ENCODE measurements around the gene ATP5MC2. TPM values are rescaled to one million over a fixed set of nuclear protein-coding genes. Genes with fewer than 3 reads are reported as not detected.

The ATP5MC2 gene
- total RNA-seq, 1 experiment from 2014 or later, result 322 TPM

- intact Hi-C loops (cut with micrococcal nuclease), result no loop called here
- Histone ChIP-seq H3K4me2 (ENCODE audit: low read length) (peak overlapping the region; percentile 80), H3K9ac (ENCODE audit: low read length) (peak overlapping the region; percentile 0; the same call in 1 of the 2 replicates), H3K4me1 (ENCODE audit: insufficient read depth, low read length) (peaks cover 8% of the 10 kb centered on the region; the same call in 1 of the 2 replicates), H3F3A (ENCODE audit: low read length, unreplicated experiment) (no peaks in the 10 kb centered on the region), H2AFZ (ENCODE audit: low read length) (peak overlapping the region; percentile 43; the same call in 1 of the 2 replicates), H3K27me3 (ENCODE audit: low read length) (no peaks in the 10 kb centered on the region), H3K36me3 (ENCODE audit: low read depth, low read length) (peaks cover 8% of the 10 kb centered on the region; the same call in 1 of the 2 replicates), H3K4me3 (ENCODE audit: low read length) (peak overlapping the region; percentile 52), H3K27ac (ENCODE audit: low read length) (no peak overlapping the region), H3K79me2 (ENCODE audit: low read length) (peaks cover 69% of the 10 kb centered on the region), H4K20me1 (ENCODE audit: low read length) (no peaks in the 10 kb centered on the region), H3K9me2 (replicated peaks; ENCODE audit: low read length) (no peaks in the 10 kb centered on the region), H3K9me3 (ENCODE audit: low read length) (no peaks in the 10 kb centered on the region)
- BruUV-seq (replicated peaks), result no TSS peak
- POLR2A ChIA-PET (ENCODE audit: unreplicated experiment), result no interaction called here
- ATAC-seq, result no peak
- TF ChIP-seq EZH2phosphoT487 (IDR thresholded peaks at IDR 0.05; ENCODE audit: borderline replicate concordance, low read length) (no peak), CTCF (conservative IDR thresholded peaks at IDR 0.05; ENCODE audit: low read depth, low read length) (no peak), EZH2 (IDR thresholded peaks at IDR 0.05; ENCODE audit: low read length, unreplicated experiment) (no peak)
- CTCF ChIA-PET, result no interaction called here
- DNase-seq, result no peak
Observed at GRCh38 chr12:53618275-53618674, 57.6 kb downstream of the ATP5MC2 start.

- CTCF ChIA-PET, result no interaction called here
- Histone ChIP-seq H3K36me3 (ENCODE audit: low read depth, low read length) (peaks cover 8% of the 10 kb centered on the region; the same call in 1 of the 2 replicates), H3F3A (ENCODE audit: low read length, unreplicated experiment) (no peaks in the 10 kb centered on the region), H3K27me3 (ENCODE audit: low read length) (no peaks in the 10 kb centered on the region), H3K9me2 (replicated peaks; ENCODE audit: low read length) (no peaks in the 10 kb centered on the region), H3K27ac (ENCODE audit: low read length) (no peak overlapping the region), H3K9ac (ENCODE audit: low read length) (peak overlapping the region; percentile 0; the same call in 1 of the 2 replicates), H3K4me3 (ENCODE audit: low read length) (no peak overlapping the region; the same call in 1 of the 2 replicates), H3K4me1 (ENCODE audit: insufficient read depth, low read length) (peaks cover 8% of the 10 kb centered on the region; the same call in 1 of the 2 replicates), H3K4me2 (ENCODE audit: low read length) (peak overlapping the region; percentile 80; the same call in 1 of the 2 replicates), H3K9me3 (ENCODE audit: low read length) (no peaks in the 10 kb centered on the region), H2AFZ (ENCODE audit: low read length) (peak overlapping the region; percentile 43; the same call in 1 of the 2 replicates), H4K20me1 (ENCODE audit: low read length) (no peaks in the 10 kb centered on the region), H3K79me2 (ENCODE audit: low read length) (peaks cover 63% of the 10 kb centered on the region)
- POLR2A ChIA-PET (ENCODE audit: unreplicated experiment), result interaction anchor here (0.7 kb wide), 1 partner anchor 16 kb away, joined by 5 read pairs; no protein-coding TSS in a partner anchor
- no peak for ATAC-seq
- DNase-seq, result no peak
- TF ChIP-seq CTCF (conservative IDR thresholded peaks at IDR 0.05; ENCODE audit: low read depth, low read length), result no peak
- no TSS peak for BruUV-seq (replicated peaks)
- intact Hi-C loops (cut with micrococcal nuclease), result no loop called here
Observed at GRCh38 chr12:53617700-53618099, 58.2 kb downstream of the ATP5MC2 start.

GRCh38 chr12:53616950-53617349 lies 58.9 kb downstream of the ATP5MC2 start:
- Histone ChIP-seq H3K27me3 (ENCODE audit: low read length) (no peaks in the 10 kb centered on the region), H3K4me2 (ENCODE audit: low read length) (no peak overlapping the region), H3K9ac (ENCODE audit: low read length) (no peak overlapping the region), H3F3A (ENCODE audit: low read length, unreplicated experiment) (no peaks in the 10 kb centered on the region), H3K4me1 (ENCODE audit: insufficient read depth, low read length) (peaks cover 8% of the 10 kb centered on the region; the same call in 1 of the 2 replicates), H4K20me1 (ENCODE audit: low read length) (no peaks in the 10 kb centered on the region), H3K4me3 (ENCODE audit: low read length) (no peak overlapping the region), H3K79me2 (ENCODE audit: low read length) (peaks cover 58% of the 10 kb centered on the region), H3K36me3 (ENCODE audit: low read depth, low read length) (peaks cover 8% of the 10 kb centered on the region; the same call in 1 of the 2 replicates), H3K9me3 (ENCODE audit: low read length) (no peaks in the 10 kb centered on the region), H3K27ac (ENCODE audit: low read length) (no peak overlapping the region), H3K9me2 (replicated peaks; ENCODE audit: low read length) (no peaks in the 10 kb centered on the region), H2AFZ (ENCODE audit: low read length) (no peak overlapping the region)
- POLR2A ChIA-PET (ENCODE audit: unreplicated experiment), result interaction anchor here (0.7 kb wide), 1 partner anchor 16 kb away, joined by 5 read pairs; no protein-coding TSS in a partner anchor
- ATAC-seq, result no peak
- no peak for DNase-seq
- intact Hi-C loops (cut with micrococcal nuclease), result no loop called here
- TF ChIP-seq CTCF (conservative IDR thresholded peaks at IDR 0.05; ENCODE audit: low read depth, low read length), result no peak
- TF ChIP-seq EZH2 (IDR thresholded peaks at IDR 0.05; ENCODE audit: low read length, unreplicated experiment), result no peak
- no peak for TF ChIP-seq EZH2phosphoT487 (IDR thresholded peaks at IDR 0.05; ENCODE audit: borderline replicate concordance, low read length)
- BruUV-seq (replicated peaks), result no TSS peak
- CTCF ChIA-PET, result no interaction called here
